Thyroid gland (tissue), 4 donors: ENCODE measurements around the gene NCAPH2. TPM values are rescaled to one million over a fixed set of nuclear protein-coding genes. Genes with fewer than 3 reads are reported as not detected.
A peak's percentile ranks its signal among the peaks of the same experiment; 100 is the strongest.
"Not testable (repeated sequence)": the region's sequence is repeated elsewhere in the genome, so short reads cannot be mapped to it uniquely, and the experiment has no call there.

Source experiments
- DNase-seq, 2 donors: peaks; one replicate each; pipeline ENCODE4 v3.0.0-alpha.2; 2019
- H3K27ac ChIP-seq, 3 donors: fragments of 200-600 bp; sonication (generic); 1 replicate in 2 of 3; 2 replicates in 1 of 3; pipeline ENCODE4 v1.5.1; 2016 to 2019; ENCODE audit warnings: mild to moderate bottlenecking in 1 of 3, moderate library complexity in 1 of 3
- H3K27me3 ChIP-seq: fragments of 200-600 bp; sonication (generic); one replicate; pipeline ENCODE4 v1.5.1; 2019
- H3K36me3 ChIP-seq, 2 donors: fragments of 200-600 bp; sonication (generic); one replicate each; pipeline ENCODE4 v1.5.1; 2016 to 2019
- H3K4me1 ChIP-seq, 2 donors: fragments of 200-600 bp; sonication (generic); one replicate each; pipeline ENCODE4 v1.5.1; 2017 to 2019
- H3K4me3 ChIP-seq, 3 donors: fragments of 200-600 bp; sonication (generic); replicated peaks in 1 of 3; 1 replicate in 2 of 3; 2 replicates in 1 of 3; pipeline ENCODE4 v1.5.1; 2016; ENCODE audit warnings: mild to moderate bottlenecking in 1 of 3
- H3K9me3 ChIP-seq: fragments of 200-600 bp; sonication (generic); one replicate; pipeline ENCODE4 v1.5.1; 2017
- CTCF ChIP-seq, 6 experiments: fragments of 200-600 bp in 3 of 6; fragments of 450-650 bp in 3 of 6; sonication (generic) in 3 of 6; IDR thresholded peaks; one replicate each; pipeline ENCODE4 v1.5.1; 2016 to 2019; ENCODE audit warnings: antibody characterized with exemption in 6 of 6, mild to moderate bottlenecking in 2 of 6, inconsistent platforms in 1 of 6, moderate library complexity in 1 of 6
- POLR2A ChIP-seq, 2 donors: fragments of 450-650 bp; IDR thresholded peaks; one replicate each; pipeline ENCODE4 v1.6.1; 2017; ENCODE audit warnings: antibody characterized with exemption in 2 of 2, mild to moderate bottlenecking in 2 of 2, moderate library complexity in 1 of 2
- WGBS, 2 donors: methylation state at CpG; one replicate each; pipeline ENCODE4 v1.1.5; 2017; 5-methylcytosine and 5-hydroxymethylcytosine counted together
- intact Hi-C: fragments of 100-400 bp; cut with DNase I; formaldehyde crosslinking; loops from one replicate; pipeline ENCODE4 v1.15.1; 2023
- total RNA-seq, 4 donors: library from RNA; depleted of rRNA; stranded (reverse); fragments of >200 nt; gene quantifications; one replicate each; pipeline ENCODE4 v1.2.3, GENCODE V29; 2016

NCAPH2 gene
- total RNA-seq, 4 donors from 2014 or later = 39.6 to 47.5 (median 43.1) TPM

- WGBS, 2 donors = 6 to 37% methylated on average over 7 to 24 of the region's 56 CpGs
- TF ChIP-seq CTCF (IDR thresholded peaks at IDR 0.05) (no peak), POLR2A (IDR thresholded peaks at IDR 0.05) (peak; percentile 30 to 55)
- Histone ChIP-seq H3K36me3 (no peaks in the 10 kb centered on the region), H3K9me3 (no peaks in the 10 kb centered on the region), H3K27me3 (no peaks in the 10 kb centered on the region), H3K27ac (peak overlapping the region; percentile 81 to 99 (median 85)), H3K4me3 (peak overlapping the region; percentile 33 to 81 (median 46)), H3K4me1 (peaks cover 25 to 40% of the 10 kb centered on the region in 2 donors)
- intact Hi-C loops = no loop called here
- peak; percentile 77 to 80 for DNase-seq
These were observed 24.1 kb downstream of the NCAPH2 start for GRCh38 chr22:50531962-50532674.

- TF ChIP-seq CTCF (IDR thresholded peaks at IDR 0.05) (no peak), POLR2A (IDR thresholded peaks at IDR 0.05) (no peak)
- H3K4me3 ChIP-seq = no peak overlapping the region
- H3K27ac ChIP-seq = peak overlapping the region; percentile 35 to 99 (median 85)
- peaks cover 25 to 37% of the 10 kb centered on the region in 2 donors for H3K4me1 ChIP-seq
- no peaks in the 10 kb centered on the region for H3K9me3 ChIP-seq
- no peaks in the 10 kb centered on the region for H3K36me3 ChIP-seq
- 71% methylated on average over 19 of the region's 19 CpGs for WGBS, 2 donors
- intact Hi-C loops = no loop called here
- DNase-seq = no peak
- H3K27me3 ChIP-seq = no peaks in the 10 kb centered on the region
These were observed 25.1 kb downstream of the NCAPH2 start for GRCh38 chr22:50532824-50533796.

- TF ChIP-seq POLR2A (IDR thresholded peaks at IDR 0.05) = peak in 1 of 2 donors; percentile 66
- 34 to 43% methylated on average over 21 of the region's 21 CpGs for WGBS, 2 donors
- H3K4me3 ChIP-seq, H3K9me3 ChIP-seq, H3K36me3 ChIP-seq, intact Hi-C loops, H3K27me3 ChIP-seq: not testable (repeated sequence)
- Histone ChIP-seq H3K4me1 (peaks cover 25 to 46% of the 10 kb centered on the region in 2 donors), H3K27ac (peak overlapping the region; percentile 1 to 99 (median 35))
- peak; percentile 82 to 87 for DNase-seq
These were observed 26.1 kb downstream of the NCAPH2 start for GRCh38 chr22:50533856-50534711.

- whole genome bisulfite sequencing, 2 donors = 80% methylated on average over 8 of the region's 8 CpGs
- intact Hi-C loops = no loop called here
- Histone ChIP-seq H3K4me3 (no peak overlapping the region), H3K4me1 (peaks cover 29 to 50% of the 10 kb centered on the region in 2 donors), H3K27me3 (no peaks in the 10 kb centered on the region), H3K9me3 (no peaks in the 10 kb centered on the region), H3K27ac (peak overlapping the region in 1 of 3 donors; percentile 60), H3K36me3 (no peaks in the 10 kb centered on the region)
- DNase-seq = no peak
- TF ChIP-seq POLR2A (IDR thresholded peaks at IDR 0.05) (no peak), CTCF (IDR thresholded peaks at IDR 0.05) (no peak)
These were observed 27.1 kb downstream of the NCAPH2 start for GRCh38 chr22:50535113-50535512.

GRCh38 chr22:50536226-50536625 is 28.2 kb downstream of the NCAPH2 start:
- Histone ChIP-seq H3K4me3 (no peak overlapping the region), H3K27me3 (no peaks in the 10 kb centered on the region), H3K36me3 (no peaks in the 10 kb centered on the region), H3K4me1 (peaks cover 21 to 56% of the 10 kb centered on the region in 2 donors), H3K9me3 (no peaks in the 10 kb centered on the region), H3K27ac (no peak overlapping the region)
- intact Hi-C loops = no loop called here
- TF ChIP-seq CTCF (IDR thresholded peaks at IDR 0.05) (no peak), POLR2A (IDR thresholded peaks at IDR 0.05) (no peak)
- 87 to 88% methylated on average over 3 of the region's 3 CpGs for WGBS, 2 donors
- DNase-seq = no peak
